Posterior cingulate gyrus (tissue), 11 donors: ENCODE data around the gene AUTS2.

Experiments
- DNase-seq, 10 donors: peaks; one replicate each; pipeline versions ENCODE4 v3.0.0 to v3.0.0-alpha.2; 2020 to 2021; ENCODE audit warnings: mixed read lengths in 3 of 10
- intact Hi-C: fragments of 100-400 bp; cut with DNase I; formaldehyde crosslinking; loops from one replicate; pipeline ENCODE4 v1.15.1; 2023

The AUTS2 gene

DNA sequence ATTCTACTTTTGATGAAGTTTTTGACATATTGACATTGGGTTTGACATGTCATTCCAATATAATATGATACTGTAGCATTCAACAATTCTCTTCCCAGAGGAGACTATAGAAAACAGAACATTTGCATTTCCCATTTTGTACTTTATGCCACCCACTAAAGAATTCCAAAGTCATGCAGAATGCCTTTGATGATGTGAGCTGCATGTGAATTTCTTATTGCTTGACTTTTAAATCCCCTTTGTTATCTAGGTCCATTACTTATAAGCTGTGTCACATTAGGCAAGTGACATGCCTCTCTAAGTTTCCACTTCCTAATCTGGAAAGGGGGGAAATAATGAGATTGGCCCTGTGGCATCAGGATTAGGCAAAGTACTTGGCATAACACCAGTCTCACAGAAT is 436.7 kb downstream of the AUTS2 start:
- intact Hi-C loops, result no loop called here
- DNase-seq, result no peak

DNA sequence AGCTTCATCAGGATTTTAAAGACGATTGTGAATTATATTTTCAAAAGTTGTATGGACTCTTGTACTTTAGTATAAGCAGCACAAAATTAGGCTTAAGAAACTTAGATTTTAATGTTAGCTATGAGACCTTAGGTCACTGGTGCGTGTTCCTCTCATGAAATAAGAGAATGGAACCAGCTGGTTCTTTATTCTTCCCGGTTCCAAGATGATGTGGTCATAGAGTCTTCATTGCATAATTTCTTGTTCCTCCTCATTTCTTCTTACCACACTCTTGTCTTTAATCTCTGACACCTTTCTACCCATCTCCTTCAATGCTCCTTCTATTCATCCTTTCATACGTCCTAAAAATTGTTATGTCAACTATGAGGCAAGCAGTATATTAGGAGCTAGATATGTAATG is 437.2 kb downstream of the AUTS2 start:
- DNase-seq, result no peak
- intact Hi-C loops, result no loop called here

DNA sequence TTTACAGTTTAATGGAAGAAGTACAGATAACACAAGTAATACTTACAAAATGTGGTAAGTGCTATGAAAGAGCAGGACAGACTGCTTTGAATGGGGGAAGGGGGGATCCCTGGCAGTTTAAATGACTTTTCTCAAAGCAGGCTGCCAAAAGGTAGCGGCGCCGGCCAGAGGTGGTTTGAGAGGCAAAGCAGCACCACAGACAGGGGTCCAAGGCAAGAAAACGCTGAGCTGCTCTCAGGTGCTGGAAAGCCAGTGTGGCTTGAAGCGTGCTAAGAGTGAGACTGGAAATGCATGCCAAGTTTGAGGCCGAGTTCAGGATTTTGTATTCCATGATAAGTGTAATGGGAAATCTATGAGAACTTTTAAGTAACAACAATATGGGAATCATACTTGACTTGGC is 437.7 kb downstream of the AUTS2 start:
- DNase-seq, result no peak
- intact Hi-C loops, result no loop called here

DNA sequence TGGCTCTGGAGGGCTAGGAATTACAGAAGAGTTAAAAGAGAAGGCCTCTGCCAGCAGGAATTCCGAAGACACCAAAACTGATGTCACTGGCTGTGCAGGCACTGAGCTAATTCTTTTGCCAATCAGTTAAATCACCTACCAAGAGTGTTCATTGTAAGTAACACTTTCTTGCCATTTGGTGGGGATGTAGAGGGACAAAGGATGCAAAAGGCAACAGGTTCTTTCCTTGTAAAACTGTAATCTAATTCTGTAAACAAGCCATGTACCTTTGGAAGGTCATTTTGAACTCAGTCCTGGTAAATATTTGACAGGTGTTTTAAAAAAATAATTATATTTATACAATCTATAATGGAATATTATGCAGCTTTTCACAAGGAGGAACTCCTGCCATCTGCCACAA is 438.4 kb downstream of the AUTS2 start:
- DNase-seq, result no peak
- intact Hi-C loops, result no loop called here

DNA sequence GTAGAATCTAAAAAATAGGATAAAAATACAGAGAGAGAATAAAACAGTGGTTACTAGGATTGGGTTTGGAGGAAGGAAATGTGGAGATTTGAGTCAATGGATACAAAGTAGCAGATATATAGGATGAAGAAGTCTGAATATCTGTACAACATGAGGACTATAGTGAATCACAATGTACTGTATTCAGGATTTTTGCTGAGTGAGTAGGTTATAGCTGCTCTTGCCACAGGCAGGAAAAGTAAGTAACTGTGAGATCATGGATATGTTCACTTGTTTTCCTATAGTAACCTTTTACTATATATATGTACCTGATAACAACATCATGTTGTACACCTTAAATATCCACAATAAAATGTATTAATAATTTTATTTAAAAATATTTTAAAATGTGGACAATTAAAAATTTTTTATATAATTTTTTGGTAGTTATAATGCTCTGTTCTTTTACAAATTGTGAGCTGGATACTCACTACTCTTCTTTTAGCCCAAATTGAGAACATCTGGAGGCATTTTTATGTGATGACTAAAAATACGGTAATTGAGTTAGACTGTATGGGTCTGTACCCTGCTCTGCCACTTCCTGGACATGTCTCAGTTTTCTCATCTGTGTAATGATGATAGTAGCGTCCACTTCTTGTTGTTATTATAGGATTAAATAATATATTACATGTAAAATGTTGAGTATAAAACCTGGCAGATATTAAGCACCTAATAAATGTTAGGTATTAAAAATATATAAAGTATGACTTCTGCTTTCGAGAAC is 439.1 kb downstream of the AUTS2 start:
- DNase-seq, result no peak
- intact Hi-C loops, result no loop called here

DNA sequence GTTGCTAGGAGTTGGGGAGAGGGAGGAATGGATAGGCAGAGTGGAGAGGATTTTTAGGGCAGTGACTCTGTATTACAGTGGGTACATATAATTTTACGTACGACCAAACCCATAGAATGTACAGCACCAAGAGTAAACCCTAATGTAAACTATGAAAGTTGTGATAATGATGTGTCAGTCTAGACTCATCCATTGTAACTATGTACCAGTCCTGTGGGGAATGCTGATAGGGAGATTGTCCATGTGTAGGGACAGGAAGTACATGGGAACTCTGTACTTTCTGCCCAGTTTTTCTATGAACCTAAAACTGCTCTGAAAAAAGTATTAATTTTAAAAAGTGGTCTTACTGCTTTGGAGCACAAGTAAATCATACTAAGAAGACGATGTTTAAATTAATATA is 441.8 kb downstream of the AUTS2 start:
- intact Hi-C loops, result loop anchor here (5.0 to 10.0 kb wide), 2 partner anchors 108 to 455 kb away; no protein-coding TSS in a partner anchor
- no peak for DNase-seq

DNA sequence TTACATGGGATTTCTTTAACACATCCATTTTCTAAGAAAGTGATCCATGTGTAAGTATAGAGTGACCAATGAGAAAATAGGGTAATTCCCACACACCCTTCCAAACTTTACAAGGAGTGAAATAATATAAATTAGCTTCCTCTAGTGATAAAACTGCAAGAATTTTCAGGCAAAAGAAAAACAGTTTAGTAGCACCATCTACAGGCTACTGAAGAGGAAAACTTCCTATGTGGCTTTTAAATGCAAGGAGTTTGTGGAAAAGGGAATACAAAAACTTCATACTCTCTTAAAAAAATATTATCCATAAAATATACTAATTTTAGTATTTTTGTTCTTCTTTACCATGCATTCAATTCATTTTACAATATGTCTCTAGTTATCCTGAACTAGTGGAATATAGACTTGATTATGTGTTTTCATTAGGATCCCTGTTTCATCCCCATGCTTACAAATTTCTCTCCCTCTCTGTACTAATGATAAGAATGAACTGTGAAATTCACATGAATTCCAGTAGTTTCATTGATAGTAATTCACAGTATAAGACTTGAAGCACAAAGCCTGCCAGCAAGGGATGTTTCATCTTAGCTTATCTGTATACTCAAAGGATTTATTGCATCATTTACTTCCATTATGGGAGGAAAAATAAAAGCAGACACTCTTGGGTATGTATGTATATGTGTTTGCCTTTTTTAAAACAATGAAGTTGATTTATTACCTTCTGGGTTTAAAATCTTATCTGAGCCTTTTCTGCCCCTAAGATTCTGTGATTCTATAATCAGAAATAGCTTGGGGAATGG is 442.9 kb downstream of the AUTS2 start:
- intact Hi-C loops, result loop anchor here (5.0 to 10.0 kb wide), 2 partner anchors 109 to 456 kb away; no protein-coding TSS in a partner anchor
- DNase-seq, result no peak

DNA sequence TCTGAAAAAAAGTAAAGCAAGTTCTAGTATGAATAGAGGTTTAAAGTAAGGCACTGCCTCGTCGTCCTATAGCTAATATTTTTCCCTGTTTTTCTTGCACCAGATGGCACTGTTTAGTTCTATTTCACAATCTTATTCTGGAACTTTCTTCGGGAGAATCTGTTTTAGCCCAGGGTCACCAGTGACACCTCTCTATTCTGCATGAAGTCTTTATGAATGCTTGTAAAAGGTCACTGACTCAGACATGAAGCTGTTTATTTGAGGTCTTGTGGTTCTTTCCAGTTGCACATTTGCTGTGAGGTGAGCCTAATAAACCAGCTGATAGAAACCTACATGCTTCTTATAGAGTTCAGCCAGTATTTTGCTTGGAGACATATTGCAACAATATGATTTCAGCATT is 444.3 kb downstream of the AUTS2 start:
- intact Hi-C loops, result loop anchor here (5.0 to 10.0 kb wide), 2 partner anchors 110 to 458 kb away; no protein-coding TSS in a partner anchor
- no peak for DNase-seq

DNA sequence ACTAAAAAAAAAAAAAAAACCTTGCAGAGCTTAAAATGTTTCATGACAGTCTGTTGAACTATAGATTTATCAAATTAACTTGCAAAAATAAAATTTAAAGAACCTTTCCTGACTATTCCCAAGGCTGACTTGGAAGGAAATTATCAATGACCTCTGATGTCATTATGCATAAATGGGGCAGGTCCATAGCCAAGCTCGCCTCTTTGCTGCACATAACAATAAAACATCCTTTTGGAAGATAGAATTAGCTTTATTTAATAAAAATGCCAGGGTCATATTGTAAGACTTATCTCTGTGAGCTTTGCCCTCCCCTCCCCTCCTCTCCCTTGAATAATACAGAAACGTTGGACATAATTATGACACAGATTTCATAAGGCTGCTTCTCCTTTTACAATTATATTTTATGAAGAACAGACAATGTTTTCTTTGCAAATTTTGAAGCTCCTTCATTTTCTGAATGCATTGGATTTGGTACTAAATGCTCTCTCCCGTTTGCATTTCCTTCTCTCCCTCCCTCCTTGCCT is 444.8 kb downstream of the AUTS2 start:
- DNase-seq, result no peak
- intact Hi-C loops, result loop anchor here (1.0 to 10.0 kb wide), 3 partner anchors 111 to 655 kb away; no protein-coding TSS in a partner anchor

DNA sequence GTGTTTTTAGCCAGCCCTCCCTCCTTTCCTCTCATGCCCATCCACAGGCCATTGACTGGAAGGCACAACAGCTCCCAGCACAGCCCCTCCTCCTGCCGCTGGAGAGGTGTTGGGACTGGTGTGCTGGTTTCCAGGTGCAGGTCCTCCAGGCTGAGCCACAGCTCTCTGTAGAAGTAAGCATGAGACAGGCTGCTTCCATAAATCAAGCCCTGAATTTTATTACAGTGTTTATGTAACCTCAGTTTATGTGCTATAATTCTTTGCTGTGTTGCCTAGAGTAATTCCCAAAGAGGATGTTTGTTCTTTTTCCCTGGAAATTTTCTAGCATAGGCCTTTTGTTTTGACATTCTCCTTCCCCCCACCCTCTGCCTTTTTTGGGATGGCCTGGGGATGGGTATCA is 445.8 kb downstream of the AUTS2 start:
- no peak for DNase-seq
- intact Hi-C loops, result loop anchor here (5.0 to 10.0 kb wide), 2 partner anchors 112 to 459 kb away; no protein-coding TSS in a partner anchor

DNA sequence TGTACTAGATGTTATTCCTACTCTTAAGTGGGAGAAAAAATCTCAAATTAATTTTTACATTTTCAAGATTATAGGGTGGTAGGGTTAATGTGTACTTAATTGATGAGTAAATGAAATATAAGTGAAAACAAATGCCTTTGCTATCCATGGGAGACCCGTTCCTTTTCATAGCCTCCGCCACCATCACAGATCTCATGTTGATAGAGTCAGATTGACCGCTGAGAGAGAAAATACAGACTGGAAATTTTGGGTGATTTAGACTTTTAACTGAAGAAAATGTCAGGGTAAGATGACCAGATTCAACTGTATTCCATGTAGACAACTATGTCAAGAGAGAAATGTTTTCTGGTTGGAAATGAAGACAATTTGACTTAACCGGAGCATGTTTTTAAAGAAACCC is 446.2 kb downstream of the AUTS2 start:
- intact Hi-C loops, result loop anchor here (5.0 to 10.0 kb wide), 2 partner anchors 112 to 460 kb away; no protein-coding TSS in a partner anchor
- DNase-seq, result no peak

DNA sequence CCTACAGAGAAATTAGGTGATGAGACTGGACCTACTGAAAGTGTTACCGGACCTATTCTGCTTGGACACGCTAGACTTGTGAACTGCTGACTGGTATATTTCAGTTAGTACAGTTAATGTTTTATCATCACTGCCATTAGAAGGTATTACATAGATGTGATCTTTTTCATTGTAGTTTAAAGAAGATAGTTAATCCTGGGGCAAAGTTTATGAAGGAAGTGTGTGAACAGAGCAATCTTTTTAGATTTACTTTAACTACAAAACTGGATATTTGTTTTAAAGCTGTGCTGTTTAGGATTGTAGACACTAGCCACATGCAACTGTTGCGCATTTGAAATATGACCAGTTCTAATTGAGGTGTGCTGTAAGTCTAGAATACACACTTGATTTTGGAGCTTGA is 446.7 kb downstream of the AUTS2 start:
- intact Hi-C loops, result loop anchor here (5.0 to 10.0 kb wide), 2 partner anchors 113 to 460 kb away; no protein-coding TSS in a partner anchor
- DNase-seq, result no peak

DNA sequence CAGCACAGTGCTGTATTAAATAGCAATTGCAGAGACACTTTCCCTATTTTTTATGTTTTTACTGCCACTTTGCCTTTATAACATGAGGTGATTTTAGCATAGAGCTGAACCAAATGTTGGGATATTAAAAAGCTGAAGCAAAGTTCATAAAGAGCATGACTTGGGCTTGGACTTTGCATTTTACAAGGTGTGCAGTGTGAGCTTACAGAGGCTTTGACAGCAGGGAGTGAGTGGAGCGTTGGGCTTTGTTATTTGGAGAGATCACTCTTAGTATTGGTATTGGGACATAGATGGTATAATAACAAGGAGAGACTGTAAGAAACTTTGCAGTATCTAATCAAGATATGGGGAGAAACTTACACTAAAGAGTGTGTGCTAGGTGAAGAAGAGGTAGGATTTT is 449.1 kb downstream of the AUTS2 start:
- no peak for DNase-seq
- intact Hi-C loops, result loop anchor here (10.0 kb wide), 1 partner anchor 463 kb away; no protein-coding TSS in a partner anchor

DNA sequence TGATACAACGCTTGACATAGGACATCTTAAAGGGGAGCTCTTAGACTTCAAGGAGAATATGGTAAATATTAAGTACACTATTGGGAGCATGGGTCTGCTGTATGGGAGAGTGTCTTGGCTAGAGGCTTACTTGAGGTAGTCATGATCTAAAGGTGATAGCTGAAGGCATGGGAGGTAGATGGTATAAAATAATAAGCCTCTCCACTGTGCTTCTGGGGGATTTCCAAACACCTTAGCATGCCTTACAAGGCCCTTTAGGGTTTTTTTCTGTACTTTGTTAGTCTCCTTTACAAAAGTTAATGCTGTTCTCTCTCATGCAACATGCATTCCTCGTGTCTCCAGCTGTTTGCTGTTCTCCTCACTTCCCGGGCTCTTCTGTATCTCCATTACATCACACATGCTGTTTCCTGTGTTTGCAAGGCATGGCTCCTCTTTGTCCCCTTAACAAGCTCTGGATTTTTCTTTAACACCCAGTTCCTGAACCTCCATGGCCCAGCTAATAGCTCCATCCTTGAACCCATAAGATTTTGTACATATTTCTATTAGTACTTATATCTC is 449.7 kb downstream of the AUTS2 start:
- intact Hi-C loops, result loop anchor here (10.0 kb wide), 1 partner anchor 463 kb away; no protein-coding TSS in a partner anchor
- DNase-seq, result no peak

DNA sequence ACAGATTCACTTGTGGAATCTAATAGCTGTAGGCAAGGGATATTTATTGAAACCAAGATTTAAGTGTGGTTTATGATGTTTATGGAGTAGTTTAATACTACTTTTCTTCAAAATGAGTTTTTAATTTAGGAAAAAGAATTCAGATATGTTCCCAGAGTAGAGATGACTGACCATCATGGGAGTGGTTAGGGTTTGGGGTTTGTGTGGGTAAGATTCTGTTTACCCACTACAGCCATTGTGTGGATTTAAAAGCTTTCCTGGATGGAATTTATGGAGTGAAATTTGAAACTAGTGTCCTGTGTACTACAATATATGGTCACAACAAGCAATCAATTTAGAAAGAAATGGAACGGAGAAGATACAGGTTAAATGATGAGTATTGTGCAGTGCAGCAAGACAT is 453.5 kb downstream of the AUTS2 start:
- DNase-seq, result no peak
- intact Hi-C loops, result no loop called here

DNA sequence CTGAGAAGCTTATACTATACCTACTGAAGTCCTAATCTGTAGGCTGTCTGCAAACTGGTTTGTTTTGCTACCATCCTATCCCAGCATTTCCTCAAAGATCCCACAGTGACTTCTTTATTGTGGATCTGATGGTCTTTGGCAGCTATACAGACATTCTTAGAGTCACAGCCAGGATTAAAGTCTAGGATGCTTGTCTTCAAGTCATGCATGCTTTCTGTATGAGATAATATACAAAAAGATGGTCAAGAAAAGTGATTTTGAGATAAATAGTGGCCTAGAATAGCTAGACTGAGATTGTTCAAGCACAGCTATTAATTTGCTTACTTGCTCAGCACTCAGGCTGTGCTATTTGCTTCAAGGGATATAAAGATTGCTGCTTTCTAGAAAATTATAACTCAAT is 454.4 kb downstream of the AUTS2 start:
- DNase-seq, result no peak
- intact Hi-C loops, result no loop called here

DNA sequence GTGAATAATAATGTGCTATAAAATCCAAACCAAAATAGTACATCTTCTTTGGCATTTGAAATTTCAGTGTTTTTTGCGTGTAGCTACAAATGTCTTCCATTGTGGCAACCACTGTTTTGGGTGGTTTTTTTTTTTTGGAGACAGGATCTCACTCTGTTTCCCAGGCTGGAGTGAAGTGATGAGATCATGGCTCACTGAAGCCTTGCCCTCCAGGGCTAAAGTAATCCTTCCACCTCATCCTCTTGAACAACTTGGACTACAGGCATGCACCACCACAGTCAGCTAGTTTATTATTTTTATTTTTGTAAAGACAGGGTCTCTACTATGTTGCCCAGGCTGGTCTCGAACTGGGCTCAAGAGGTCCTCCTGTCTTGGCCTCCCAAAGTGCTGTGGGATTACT is 455.1 kb downstream of the AUTS2 start:
- intact Hi-C loops, result no loop called here

DNA sequence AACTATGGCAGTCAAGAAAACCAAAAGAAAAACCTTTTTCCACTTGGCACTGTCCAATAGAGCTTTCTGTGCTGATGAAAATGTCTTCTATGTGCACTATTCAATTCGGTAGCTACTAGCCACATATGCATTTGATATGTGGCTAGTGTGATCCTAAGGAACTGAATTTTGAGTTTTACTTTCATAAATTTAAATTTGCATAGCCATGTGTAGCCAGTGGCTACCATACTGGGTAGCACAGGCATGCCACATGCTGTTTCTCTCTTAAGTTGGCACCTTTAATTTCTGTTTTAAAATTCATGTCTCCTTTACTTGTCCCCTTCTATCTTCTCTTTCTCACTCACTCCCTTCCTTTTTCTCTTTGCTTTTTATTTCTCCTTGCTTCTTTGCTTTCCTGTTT is 455.7 kb downstream of the AUTS2 start:
- intact Hi-C loops, result no loop called here
- DNase-seq, result no peak

More for the DNA sequence above, 455.1 kb downstream of the AUTS2 start:
- DNase-seq, result no peak

DNA sequence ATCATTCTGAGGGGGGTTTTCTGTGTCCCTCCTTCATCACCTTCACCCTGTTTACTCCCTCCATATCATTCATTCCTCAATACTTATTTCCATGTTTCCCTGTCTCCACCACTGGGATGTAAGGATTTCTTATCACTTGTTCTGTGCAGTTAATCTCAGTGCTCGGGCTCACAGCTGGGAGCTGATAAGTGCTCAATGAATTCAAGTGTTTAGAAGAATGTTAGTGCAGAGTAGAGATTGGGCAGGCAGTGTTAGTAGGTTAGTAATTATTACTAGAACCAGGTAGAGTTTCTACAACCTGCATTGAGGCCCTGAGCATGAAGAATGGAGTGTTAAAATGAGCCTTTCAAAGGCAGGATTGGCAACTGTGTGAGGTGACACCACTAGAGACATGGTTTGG is 458.1 kb downstream of the AUTS2 start:
- intact Hi-C loops, result no loop called here

DNA sequence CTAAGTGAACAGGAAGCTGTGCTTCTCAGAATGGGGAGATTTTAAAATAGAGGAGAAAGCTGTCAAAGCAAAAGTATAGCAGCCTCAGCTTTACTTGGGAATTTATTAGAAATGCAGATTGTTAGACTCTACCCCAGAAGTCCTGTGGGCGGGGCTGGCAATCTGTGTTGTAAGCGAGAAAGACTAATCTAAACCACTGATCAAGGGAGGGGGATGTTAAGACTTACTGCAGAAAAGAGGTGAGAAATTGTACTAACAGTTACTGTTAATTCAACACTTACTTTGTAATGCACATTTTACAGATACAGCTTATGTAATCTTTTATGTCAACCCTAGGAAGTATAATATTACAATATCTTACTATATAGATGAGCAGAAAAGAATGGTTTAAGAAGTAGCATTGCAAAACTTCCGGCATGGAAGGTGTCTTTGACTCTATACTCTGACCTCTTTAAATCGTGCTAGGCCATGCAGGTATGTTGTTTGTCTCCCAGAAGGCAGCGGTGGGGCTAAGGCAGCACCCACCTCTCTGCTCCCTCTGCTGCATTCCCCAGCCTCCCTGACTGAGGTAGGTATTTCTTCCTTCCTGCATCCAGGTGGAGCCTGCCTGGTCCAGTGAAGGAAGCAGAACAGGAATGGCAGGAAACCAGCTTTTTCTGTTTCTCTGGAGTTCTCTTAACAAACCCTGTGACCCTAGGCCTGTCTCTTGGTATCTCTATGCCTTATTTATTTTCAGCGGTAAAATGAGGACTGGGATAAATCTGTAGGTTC is 462.2 kb downstream of the AUTS2 start:
- DNase-seq, result no peak
- intact Hi-C loops, result no loop called here

More for the DNA sequence above, 458.1 kb downstream of the AUTS2 start:
- DNase-seq, result no peak
